Hepatocyte (in vitro differentiated cells): ENCODE results near the gene BLOC1S4. TPM values are rescaled to one million over a fixed set of nuclear protein-coding genes. Genes with fewer than 3 reads are reported as not detected.

Source experiments
- DNase-seq: peaks from one replicate; pipeline ENCODE4 v3.0.0-alpha.2; 2016; ENCODE audit warnings: low spot score
- H2AFZ ChIP-seq: fragments of 200-600 bp; sonication (generic); 2 replicates; pipeline ENCODE4 v1.6.0; 2016; ENCODE audit warnings: antibody characterized with exemption, mild to moderate bottlenecking
- H3K27ac ChIP-seq: fragments of 200-600 bp; sonication (generic); 2 replicates; pipeline ENCODE4 v1.5.1; 2016; ENCODE audit warnings: mild to moderate bottlenecking
- H3K27me3 ChIP-seq: fragments of 200-600 bp; sonication (generic); 2 replicates; pipeline ENCODE4 v1.6.1; 2016
- H3K36me3 ChIP-seq: fragments of 200-600 bp; sonication (generic); replicated peaks from 2 replicates; pipeline ENCODE4 v1.5.1; 2016; ENCODE audit warnings: low read depth; ENCODE audit not compliant: insufficient read depth
- H3K4me1 ChIP-seq: fragments of 200-600 bp; sonication (generic); 2 replicates; pipeline ENCODE4 v1.5.1; 2016; ENCODE audit warnings: mild to moderate bottlenecking, moderate library complexity; ENCODE audit not compliant: insufficient read depth
- H3K4me2 ChIP-seq: fragments of 200-600 bp; sonication (generic); 2 replicates; pipeline ENCODE4 v1.6.0; 2016
- H3K4me3 ChIP-seq: fragments of 200-600 bp; sonication (generic); 2 replicates; pipeline ENCODE4 v1.5.1; 2016; ENCODE audit warnings: mild to moderate bottlenecking
- H3K79me2 ChIP-seq: fragments of 200-600 bp; sonication (generic); 2 replicates; pipeline ENCODE4 v1.6.0; 2017; ENCODE audit warnings: mild to moderate bottlenecking
- H3K9me2 ChIP-seq: fragments of 200-600 bp; sonication (generic); replicated peaks from 2 replicates; pipeline ENCODE4 v1.6.0; 2017; ENCODE audit warnings: mild to moderate bottlenecking; ENCODE audit not compliant: insufficient read depth
- H3K9me3 ChIP-seq: fragments of 200-600 bp; sonication (generic); 2 replicates; pipeline ENCODE4 v1.5.1; 2016; ENCODE audit warnings: low read depth, mild to moderate bottlenecking
- H4K20me1 ChIP-seq: fragments of 200-600 bp; sonication (generic); 2 replicates; pipeline ENCODE4 v1.6.0; 2016; ENCODE audit warnings: mild to moderate bottlenecking; ENCODE audit not compliant: insufficient read depth, poor library complexity, severe bottlenecking
- CTCF ChIP-seq: fragments of 200-600 bp; sonication (generic); IDR thresholded peaks from 2 replicates; pipeline ENCODE4 v1.5.1; 2016; ENCODE audit warnings: antibody characterized with exemption, mild to moderate bottlenecking; ENCODE audit not compliant: poor library complexity
- EZH2 ChIP-seq: fragments of 200-600 bp; sonication (generic); IDR thresholded peaks from 2 replicates; pipeline ENCODE4 v1.6.1; 2016; ENCODE audit warnings: antibody characterized with exemption, mild to moderate bottlenecking, borderline replicate concordance
- EZH2phosphoT487 ChIP-seq: fragments of 200-600 bp; sonication (generic); IDR thresholded peaks from one replicate; pipeline ENCODE4 v1.6.1; 2018; ENCODE audit warnings: antibody characterized with exemption, mild to moderate bottlenecking, low read depth, moderate library complexity; ENCODE audit not compliant: unreplicated experiment, severe bottlenecking
- WGBS: methylation state at CpG from one replicate; pipeline ENCODE4 v1.1.6; 2016; ENCODE audit warnings: low lambda C conversion rate; ENCODE audit errors: missing lambda C conversion rate; 5-methylcytosine and 5-hydroxymethylcytosine counted together
- polyA plus RNA-seq: library from polyadenylated mRNA; unstranded; fragments of >200 nt; fragmentation: Nextera tagmentation; extraction: Ambion mirVana; gene quantifications from 2 replicates; pipeline ENCODE4 v1.2.1, GENCODE V29; 2016
- total RNA-seq: library from RNA; depleted of rRNA; stranded (reverse); fragments of >200 nt; gene quantifications from 2 replicates; pipeline ENCODE4 v1.2.3, GENCODE V29; 2014

BLOC1S4 gene
- total and polyA plus RNA-seq, 2 experiments from 2014 or later: 33.3 to 60.0 TPM

DNA sequence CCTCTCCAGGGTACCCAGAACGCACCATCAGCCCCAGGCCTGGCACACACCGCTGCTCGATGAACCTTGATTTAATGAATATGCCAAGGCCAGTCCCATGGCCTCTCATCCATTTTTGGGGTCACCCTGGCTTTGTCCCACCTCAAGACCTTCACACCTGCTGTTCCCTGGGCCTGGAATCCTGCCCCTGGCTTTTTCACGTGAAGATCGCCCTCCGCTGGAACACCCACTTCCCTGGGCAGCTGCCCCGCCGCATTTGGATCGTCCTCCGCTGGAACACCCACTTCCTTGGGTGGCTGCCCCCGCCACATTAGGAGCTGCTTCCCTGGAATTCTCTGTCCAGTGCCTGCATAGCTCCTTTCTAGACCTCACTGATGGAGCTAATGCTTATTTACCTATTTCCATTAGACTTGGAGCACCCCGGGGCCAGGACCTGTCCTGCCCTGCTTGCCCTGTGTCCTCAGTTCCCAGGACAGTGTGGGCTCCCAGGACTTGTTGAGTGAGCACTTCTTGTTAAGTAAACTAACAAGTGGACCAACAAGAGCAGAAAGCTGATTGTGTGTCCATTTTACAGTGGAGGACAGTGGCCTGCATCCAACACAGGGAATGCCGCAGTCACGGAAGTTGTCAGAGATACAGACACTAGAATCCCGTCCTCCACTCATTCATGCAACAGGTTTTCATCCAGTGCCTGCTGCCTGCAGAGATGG, 12.5 kb downstream of the BLOC1S4 start:
- peak; percentile 3 for DNase-seq
- no peaks in the 10 kb centered on the region for H3K79me2 ChIP-seq
- no peaks in the 10 kb centered on the region for H3K9me2 ChIP-seq
- no peak overlapping the region for H3K27ac ChIP-seq
- H4K20me1 ChIP-seq: no peaks in the 10 kb centered on the region
- TF ChIP-seq CTCF (no peak), EZH2phosphoT487 (no peak), EZH2 (no peak)
- no peak overlapping the region for H2AFZ ChIP-seq
- H3K4me3 ChIP-seq: no peak overlapping the region
- no peaks in the 10 kb centered on the region for H3K9me3 ChIP-seq
- no peak overlapping the region for H3K4me2 ChIP-seq
- no peaks in the 10 kb centered on the region for H3K27me3 ChIP-seq
- 92% methylated on average over 15 of the region's 15 CpGs for WGBS
- H3K4me1 ChIP-seq: peaks cover 8% of the 10 kb centered on the region
- H3K36me3 ChIP-seq: no peaks in the 10 kb centered on the region

GRCh38 chr4:6730603-6731317, 14.8 kb downstream of the BLOC1S4 start:
- WGBS: 76% methylated on average over 19 of the region's 20 CpGs
- TF ChIP-seq CTCF (no peak), EZH2 (no peak), EZH2phosphoT487 (no peak)
- no peak overlapping the region for H3K4me3 ChIP-seq
- no peaks in the 10 kb centered on the region for H3K79me2 ChIP-seq
- H3K4me1 ChIP-seq: peaks cover 8% of the 10 kb centered on the region
- H3K36me3 ChIP-seq: no peaks in the 10 kb centered on the region
- H3K4me2 ChIP-seq: no peak overlapping the region
- no peak overlapping the region for H2AFZ ChIP-seq
- H3K27ac ChIP-seq: no peak overlapping the region
- H3K9me3 ChIP-seq: no peaks in the 10 kb centered on the region
- no peaks in the 10 kb centered on the region for H3K9me2 ChIP-seq
- H4K20me1 ChIP-seq: no peaks in the 10 kb centered on the region
- peak; percentile 4 for DNase-seq
- H3K27me3 ChIP-seq: no peaks in the 10 kb centered on the region

DNA sequence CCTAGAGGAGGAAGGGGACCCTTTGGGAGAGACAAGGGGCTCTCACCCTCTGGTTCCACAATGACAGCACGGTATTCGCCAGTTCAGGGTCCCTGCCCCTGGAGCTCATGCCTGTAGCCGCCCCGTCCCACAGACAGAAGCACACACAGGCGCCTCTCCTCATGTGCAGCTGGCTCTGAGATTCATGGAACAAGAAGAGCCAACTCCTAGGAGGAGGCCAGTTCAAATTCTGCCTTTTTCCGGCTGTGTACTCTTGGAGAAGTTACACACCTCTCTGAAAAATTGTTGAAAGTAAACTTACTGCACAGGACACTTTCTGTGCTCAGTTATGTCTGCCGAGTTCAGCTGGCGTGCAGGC, 15.3 kb downstream of the BLOC1S4 start:
- H2AFZ ChIP-seq: no peak overlapping the region
- no peak for TF ChIP-seq EZH2
- TF ChIP-seq CTCF: no peak
- no peak for TF ChIP-seq EZH2phosphoT487
- H3K4me1 ChIP-seq: peaks cover 8% of the 10 kb centered on the region
- H3K79me2 ChIP-seq: no peaks in the 10 kb centered on the region
- no peak overlapping the region for H3K27ac ChIP-seq
- no peaks in the 10 kb centered on the region for H3K9me3 ChIP-seq
- DNase-seq: no peak
- no peaks in the 10 kb centered on the region for H4K20me1 ChIP-seq
- H3K4me3 ChIP-seq: no peak overlapping the region
- H3K9me2 ChIP-seq: no peaks in the 10 kb centered on the region
- H3K4me2 ChIP-seq: no peak overlapping the region
- H3K27me3 ChIP-seq: no peaks in the 10 kb centered on the region
- no peaks in the 10 kb centered on the region for H3K36me3 ChIP-seq
- WGBS: 96% methylated on average over 8 of the region's 8 CpGs
